Fibroblast of skin of right biceps (primary cell): ENCODE data around the gene LMBR1.

Source experiments
- DNase-seq: peaks from one replicate; pipeline ENCODE4 v3.0.0-alpha.2; 2013

Gene LMBR1

DNA sequence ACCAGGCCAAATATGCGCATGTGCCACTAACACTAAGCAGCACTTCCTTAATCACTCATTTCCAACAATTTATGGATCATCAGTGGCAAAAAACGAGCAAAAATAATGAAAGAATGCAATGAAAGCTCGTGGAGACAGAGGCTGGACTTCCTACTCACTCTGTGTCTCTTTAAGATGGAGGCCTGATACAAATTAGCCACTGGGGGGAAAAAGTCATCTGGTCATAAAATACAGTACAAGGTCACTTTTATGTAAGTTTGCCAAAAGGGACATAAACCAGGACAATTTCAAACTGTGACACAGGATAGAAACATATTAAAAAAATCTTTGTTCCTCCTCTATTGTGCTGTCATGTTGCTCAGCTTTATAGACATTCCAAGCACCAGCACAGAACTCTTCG is 101.7 kb downstream of the LMBR1 start:
- DNase-seq, result no peak

GRCh38 chr7:156790264-156790663 is 102.7 kb downstream of the LMBR1 start:
- no peak for DNase-seq

- no peak for DNase-seq
These were observed 106.9 kb downstream of the LMBR1 start for GRCh38 chr7:156785998-156786543.

- DNase-seq, result no peak
These were observed 109.1 kb downstream of the LMBR1 start for GRCh38 chr7:156783864-156784263.

DNA sequence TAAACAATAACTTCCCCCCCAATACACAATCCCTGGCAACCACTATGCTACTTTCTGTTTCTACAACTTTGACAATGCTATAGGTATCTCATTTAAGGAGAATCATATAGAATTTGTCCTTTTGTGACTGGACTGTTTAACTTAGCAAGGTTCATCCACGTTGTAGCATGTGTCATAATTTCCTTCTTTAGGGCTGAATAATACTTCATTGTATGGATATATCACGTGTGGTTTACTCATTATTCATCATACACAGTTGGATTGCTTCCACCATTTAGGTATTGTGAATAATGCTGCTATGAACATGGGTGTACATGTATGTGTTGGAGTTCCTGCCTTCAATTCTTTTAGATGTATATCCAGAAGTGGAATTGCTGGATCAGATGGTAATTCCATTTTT is 111.0 kb downstream of the LMBR1 start:
- DNase-seq, result no peak

DNA sequence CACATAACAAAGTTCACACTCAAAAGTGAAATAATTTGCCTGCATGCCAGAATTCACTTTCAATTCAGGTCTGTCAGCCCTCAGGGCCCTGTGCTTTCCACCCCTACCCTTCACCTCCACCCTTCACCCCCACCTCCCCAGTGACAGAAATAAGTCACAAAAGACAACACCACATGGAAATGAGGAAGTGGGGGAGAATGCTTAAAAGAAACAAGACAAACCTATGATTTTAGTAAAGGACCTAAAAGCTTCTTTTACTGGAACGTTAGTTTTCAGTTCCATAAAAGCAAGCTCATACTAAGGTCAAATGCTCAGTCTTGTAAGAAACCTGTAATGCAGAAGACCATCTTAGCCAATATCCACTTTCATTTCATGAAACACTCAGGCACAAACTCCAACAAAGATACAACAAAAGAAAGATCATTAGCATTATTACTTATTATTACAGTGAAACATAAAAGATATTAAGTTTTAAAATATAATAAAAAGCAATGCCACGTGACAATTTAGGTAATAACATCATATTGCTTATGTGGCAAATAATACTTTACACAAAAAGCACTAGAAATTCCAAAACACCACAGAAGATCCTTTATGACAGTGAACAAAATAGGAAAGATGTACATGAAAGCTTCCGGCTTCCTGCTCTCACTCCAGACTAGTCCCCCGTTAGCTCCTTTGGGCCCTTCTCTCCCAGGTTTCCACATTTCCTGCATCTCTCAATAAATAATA is 112.1 kb downstream of the LMBR1 start:
- DNase-seq, result no peak

DNA sequence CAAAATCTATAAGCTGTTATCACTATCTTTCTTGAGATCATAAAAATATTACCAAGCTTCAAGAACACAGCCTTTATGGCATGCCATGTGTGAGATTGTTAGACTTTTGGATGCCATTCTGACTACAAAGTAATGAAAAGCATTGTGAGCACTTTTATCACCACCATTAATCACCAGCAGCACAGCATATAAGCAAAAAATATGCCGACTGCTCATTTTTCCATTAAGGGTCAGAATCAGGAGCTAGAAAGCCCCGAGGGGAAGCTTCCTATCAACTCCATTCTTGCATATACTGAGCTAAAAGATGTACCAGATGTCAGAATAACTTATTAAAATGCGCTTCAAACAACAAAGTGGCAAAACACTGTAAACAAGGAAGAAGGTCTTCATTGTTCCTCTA is 114.3 kb downstream of the LMBR1 start:
- DNase-seq, result no peak

DNA sequence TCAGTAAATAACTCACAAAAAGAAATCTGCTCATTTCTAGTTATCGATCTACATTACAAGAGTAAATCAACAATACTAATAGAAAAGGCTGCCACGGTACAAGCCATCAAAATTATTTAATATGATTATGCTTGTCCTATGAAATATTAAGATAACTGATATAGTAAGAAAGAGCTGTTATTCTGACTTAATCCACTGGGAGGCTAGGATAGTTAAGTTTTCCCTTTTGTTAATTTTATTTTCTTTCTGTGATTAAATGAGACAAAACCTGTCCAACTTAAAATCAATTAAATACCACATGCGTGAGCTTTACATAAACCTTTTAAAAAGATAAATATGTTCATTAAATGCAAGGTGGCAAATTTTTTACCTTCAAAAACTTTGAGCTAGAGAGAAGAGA is 114.8 kb downstream of the LMBR1 start:
- no peak for DNase-seq

- peak; percentile 11 for DNase-seq
These were observed 115.5 kb downstream of the LMBR1 start for GRCh38 chr7:156777364-156778069.

GRCh38 chr7:156776527-156776926 is 116.5 kb downstream of the LMBR1 start:
- DNase-seq, result no peak

- DNase-seq, result peak; percentile 5
These were observed 119.0 kb downstream of the LMBR1 start for GRCh38 chr7:156773966-156774365.

DNA sequence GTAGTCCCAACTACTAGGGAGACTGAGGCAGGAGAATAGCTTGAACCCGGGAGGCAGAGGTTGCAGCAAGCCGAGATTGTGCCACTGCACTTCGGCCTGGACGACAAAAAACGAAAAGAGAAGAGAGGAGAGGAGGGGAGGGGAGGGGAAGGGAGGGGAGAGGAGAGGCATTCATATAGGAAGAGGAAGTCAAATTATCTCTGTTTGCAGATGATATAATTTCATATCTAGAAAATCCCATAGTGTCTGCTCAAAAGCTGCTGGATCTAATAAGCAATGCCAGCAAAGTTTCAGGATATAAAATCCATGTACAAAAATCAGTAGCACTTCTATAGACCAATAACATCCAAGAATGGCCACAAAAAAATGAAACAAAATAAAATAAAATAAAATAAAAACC is 120.3 kb downstream of the LMBR1 start:
- no peak for DNase-seq

GRCh38 chr7:156768698-156769472 is 124.1 kb downstream of the LMBR1 start:
- no peak for DNase-seq

- no peak for DNase-seq
These were observed 126.3 kb downstream of the LMBR1 start for GRCh38 chr7:156766666-156767065.

DNA sequence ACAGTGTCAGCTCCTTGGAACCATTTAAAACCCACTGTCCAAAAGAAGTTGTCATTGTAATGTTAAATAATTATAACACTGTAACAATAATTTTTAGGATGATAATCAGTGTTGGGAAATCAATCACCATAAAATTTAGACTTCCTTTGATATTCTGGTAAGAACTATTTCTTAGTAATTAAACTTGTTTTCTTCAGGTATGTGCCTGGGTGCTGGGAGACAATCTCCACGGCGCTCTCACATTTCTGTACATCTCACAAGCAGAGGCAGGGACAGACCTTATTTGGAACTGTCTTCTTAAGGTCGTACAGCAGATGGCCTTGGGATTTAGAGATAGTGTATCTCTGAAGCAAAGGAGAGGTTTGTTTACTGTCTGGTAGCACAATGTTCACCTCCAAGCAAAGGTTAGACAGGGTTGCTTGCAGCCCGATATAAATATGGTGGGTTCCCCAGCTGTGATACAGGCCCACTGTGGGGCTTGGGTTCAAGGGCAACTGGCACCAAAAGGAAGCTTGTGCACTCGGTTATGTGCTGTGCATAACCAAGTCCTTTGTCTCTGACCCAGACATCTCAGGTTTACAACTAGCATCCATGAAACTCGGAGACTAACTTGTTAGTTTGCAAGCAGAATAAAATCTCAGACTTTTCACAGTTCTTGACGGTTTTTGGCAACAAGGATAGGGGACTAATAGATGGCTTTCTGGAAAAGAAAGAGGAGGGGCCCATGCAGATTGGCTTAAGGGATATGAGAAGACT is 126.9 kb downstream of the LMBR1 start:
- DNase-seq, result no peak

DNA sequence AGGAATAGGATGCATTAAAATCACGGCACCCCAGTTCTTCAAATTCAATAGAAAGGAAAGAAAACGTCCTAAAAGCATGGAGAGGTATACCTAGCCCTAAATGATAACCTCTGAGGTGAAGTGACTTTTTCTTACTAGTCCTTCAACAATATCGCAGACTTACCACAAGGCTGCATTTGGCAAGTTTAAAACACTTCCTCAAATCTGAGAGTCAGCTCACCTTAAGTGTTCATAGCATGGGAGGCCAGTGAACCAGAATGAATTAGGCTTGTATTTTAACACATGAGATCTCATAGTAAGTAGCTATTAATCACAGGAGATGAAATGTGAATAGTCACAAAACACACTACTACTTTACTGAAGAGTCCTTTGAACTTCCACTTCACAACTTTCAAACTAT is 128.2 kb downstream of the LMBR1 start:
- DNase-seq, result no peak

DNA sequence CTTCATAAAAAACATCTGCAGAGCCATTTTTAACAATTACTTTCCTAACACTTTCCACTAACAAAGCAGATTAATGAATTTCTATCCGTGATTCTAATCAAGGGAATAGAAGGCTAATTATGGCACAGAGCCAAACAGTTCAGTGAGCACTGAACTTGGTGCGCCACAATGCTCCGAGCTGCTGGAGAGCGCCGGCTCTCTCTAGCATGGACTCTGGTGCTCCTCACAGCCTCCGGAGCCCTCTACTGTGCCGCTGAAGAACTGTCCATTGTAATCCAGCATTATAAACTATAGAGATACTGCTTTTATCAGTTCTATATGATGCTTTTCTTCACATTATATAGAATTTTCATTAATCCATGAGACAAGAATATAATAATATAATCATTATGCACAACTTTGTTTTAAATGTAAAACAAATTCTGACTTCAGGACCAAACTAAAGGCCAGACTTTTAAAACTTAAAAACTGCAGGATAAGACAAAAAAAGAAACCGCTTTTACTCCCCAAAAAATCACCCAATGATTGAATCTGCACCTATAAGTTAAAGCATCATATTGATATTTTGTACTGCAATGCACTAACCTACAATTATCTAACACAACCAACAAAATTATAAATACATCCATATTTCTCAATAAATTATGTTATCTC is 128.8 kb downstream of the LMBR1 start:
- DNase-seq, result peak; percentile 73

GRCh38 chr7:156759579-156760202 is 133.3 kb downstream of the LMBR1 start:
- DNase-seq, result no peak

DNA sequence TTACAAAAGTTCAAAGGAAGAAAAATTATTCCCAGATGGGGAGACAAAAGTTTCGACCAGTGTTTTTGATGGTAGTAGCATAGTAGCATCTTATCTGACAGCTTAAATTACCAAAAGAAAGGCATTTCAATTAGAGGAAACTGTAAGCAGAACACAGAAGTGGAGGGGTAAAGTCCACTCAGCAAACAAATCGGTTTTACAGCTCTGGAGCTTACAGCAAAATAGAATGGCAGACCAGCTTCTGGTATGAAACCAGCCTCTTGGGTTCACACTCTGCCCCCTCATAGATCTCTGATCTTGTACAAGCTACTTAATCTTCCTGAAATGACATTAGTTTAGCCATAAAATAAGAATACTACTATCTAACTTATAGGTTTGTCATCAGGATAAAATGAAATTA is 133.8 kb downstream of the LMBR1 start:
- DNase-seq, result no peak

- no peak for DNase-seq
These were observed 138.8 kb downstream of the LMBR1 start for GRCh38 chr7:156754201-156754600.

DNA sequence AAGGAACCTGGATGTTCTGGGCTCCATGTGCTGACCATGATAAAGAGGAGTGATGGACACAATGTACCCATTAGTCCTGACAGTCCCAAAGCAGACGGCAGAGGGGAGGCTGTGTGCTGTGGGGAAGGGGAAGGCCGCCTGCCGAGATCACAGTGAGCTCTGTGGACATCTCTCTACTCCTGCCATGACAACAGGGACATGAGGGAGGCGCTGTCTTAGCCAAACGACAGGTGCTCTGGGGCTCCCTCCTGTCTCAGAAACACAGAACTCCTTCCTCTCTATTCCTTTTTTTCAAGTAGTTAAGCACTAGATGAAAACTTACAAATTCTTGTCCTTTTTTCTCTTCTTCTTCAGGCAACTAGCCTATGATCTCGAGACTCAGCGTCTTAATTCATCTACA is 139.4 kb downstream of the LMBR1 start:
- no peak for DNase-seq

DNA sequence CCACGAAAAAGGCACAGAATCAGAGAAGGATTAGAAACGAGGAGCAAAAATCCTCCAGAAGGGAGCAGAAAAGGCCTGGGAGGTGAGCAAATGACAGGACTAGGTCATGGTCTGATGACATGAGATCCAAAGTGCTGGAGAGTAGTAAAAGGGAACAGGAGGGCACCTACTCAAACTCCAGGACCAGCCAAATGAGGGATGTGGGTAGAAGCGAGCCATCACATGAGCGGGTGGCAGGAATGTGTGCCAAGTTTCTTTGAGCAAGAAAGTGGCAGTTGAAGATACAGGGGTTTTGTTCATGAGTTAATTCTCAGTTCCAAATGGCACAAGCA is 139.8 kb downstream of the LMBR1 start:
- DNase-seq, result no peak
